ENCODE data around the gene IL18RAP.

The IL18RAP gene

DNA sequence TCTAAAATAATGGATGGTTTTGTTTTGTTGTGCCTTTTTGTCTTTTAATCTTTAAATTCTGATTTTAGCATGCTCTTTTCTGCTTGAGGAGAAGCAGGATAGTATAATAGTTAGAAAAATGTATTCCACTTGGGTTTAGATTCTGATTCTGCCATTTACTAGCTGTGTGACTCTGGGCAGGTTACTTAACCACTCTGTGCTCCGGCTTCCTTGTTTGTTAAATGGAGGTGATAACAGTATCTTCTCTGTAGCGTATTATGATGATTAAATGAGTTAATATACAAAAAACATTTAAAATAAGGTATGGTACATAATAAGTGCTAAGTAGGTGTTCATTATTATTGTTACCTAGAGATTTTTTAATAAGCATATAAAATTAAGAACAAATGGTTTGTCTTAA lies 26.9 kb upstream of the IL18RAP start:
- no peaks in the 10 kb centered on the region for H3K4me1 ChIP-seq (ENCODE audit: control insufficient read depth, insufficient read depth, low read length)
- H3K4me3 ChIP-seq (ENCODE audit: low read length in 2 of 2) = no peak overlapping the region
- H3K36me3 ChIP-seq (ENCODE audit: control insufficient read depth in 2 of 2, insufficient read depth in 2 of 2, low read length in 2 of 2) = no peaks in the 10 kb centered on the region
- no peak overlapping the region for H3K9ac ChIP-seq (ENCODE audit: low read length in 2 of 2)
- H3K9me3 ChIP-seq (ENCODE audit: control insufficient read depth in 2 of 2, low read length in 2 of 2) = no peaks in the 10 kb centered on the region
- no peaks in the 10 kb centered on the region for H3K27me3 ChIP-seq (ENCODE audit: control insufficient read depth in 1 of 2, insufficient read depth in 2 of 2, low read length in 2 of 2)
- H3K27ac ChIP-seq (ENCODE audit: low read length) = no peak overlapping the region

- H3K27ac ChIP-seq (ENCODE audit: low read length) = no peak overlapping the region
- no peaks in the 10 kb centered on the region for H3K4me1 ChIP-seq (ENCODE audit: control insufficient read depth, insufficient read depth, low read length)
- no peaks in the 10 kb centered on the region for H3K27me3 ChIP-seq (ENCODE audit: control insufficient read depth in 1 of 2, insufficient read depth in 2 of 2, low read length in 2 of 2)
- H3K9ac ChIP-seq (ENCODE audit: low read length in 2 of 2) = no peak overlapping the region
- H3K4me3 ChIP-seq (ENCODE audit: low read length in 2 of 2) = no peak overlapping the region
- no peaks in the 10 kb centered on the region for H3K36me3 ChIP-seq (ENCODE audit: control insufficient read depth in 2 of 2, insufficient read depth in 2 of 2, low read length in 2 of 2)
- no peaks in the 10 kb centered on the region for H3K9me3 ChIP-seq (ENCODE audit: control insufficient read depth in 2 of 2, low read length in 2 of 2)
Observed at GRCh38 chr2:102397209-102397608, 25.8 kb upstream of the IL18RAP start.

- no peaks in the 10 kb centered on the region for H3K36me3 ChIP-seq (ENCODE audit: control insufficient read depth in 2 of 2, insufficient read depth in 2 of 2, low read length in 2 of 2)
- no peak overlapping the region for H3K4me3 ChIP-seq (ENCODE audit: low read length in 2 of 2)
- H3K9me3 ChIP-seq (ENCODE audit: control insufficient read depth in 2 of 2, low read length in 2 of 2) = no peaks in the 10 kb centered on the region
- no peaks in the 10 kb centered on the region for H3K4me1 ChIP-seq (ENCODE audit: control insufficient read depth, insufficient read depth, low read length)
- H3K27ac ChIP-seq (ENCODE audit: low read length) = no peak overlapping the region
- no peak overlapping the region for H3K9ac ChIP-seq (ENCODE audit: low read length in 2 of 2)
- H3K27me3 ChIP-seq (ENCODE audit: control insufficient read depth in 1 of 2, insufficient read depth in 2 of 2, low read length in 2 of 2) = no peaks in the 10 kb centered on the region
Observed at GRCh38 chr2:102399499-102400141, 23.3 kb upstream of the IL18RAP start.

DNA sequence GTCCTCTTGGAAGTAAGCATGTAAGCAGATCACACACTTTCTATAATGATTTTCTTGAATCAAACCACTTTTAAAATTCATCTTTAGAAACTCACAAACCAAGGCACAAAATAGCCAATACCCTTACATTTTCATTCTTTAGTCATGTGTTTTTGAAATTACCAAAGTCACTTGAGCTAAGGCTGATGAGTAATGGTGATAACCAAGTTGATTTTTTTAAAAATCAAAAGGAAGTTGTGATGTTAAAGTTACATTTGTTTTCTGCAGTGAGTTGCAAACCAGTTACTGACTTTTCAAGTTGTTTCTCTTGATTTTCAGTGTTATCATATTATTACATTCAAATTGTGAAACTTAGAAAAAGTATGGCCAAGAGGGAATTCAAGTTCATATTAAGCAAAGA lies 21.5 kb upstream of the IL18RAP start:
- Histone ChIP-seq H3K9ac (ENCODE audit: low read length in 2 of 2) (no peak overlapping the region), H3K27me3 (ENCODE audit: control insufficient read depth in 1 of 2, insufficient read depth in 2 of 2, low read length in 2 of 2) (no peaks in the 10 kb centered on the region), H3K4me1 (ENCODE audit: control insufficient read depth, insufficient read depth, low read length) (no peaks in the 10 kb centered on the region), H3K27ac (ENCODE audit: low read length) (no peak overlapping the region), H3K36me3 (ENCODE audit: control insufficient read depth in 2 of 2, insufficient read depth in 2 of 2, low read length in 2 of 2) (no peaks in the 10 kb centered on the region), H3K4me3 (ENCODE audit: low read length in 2 of 2) (no peak overlapping the region), H3K9me3 (ENCODE audit: control insufficient read depth in 2 of 2, low read length in 2 of 2) (no peaks in the 10 kb centered on the region)

DNA sequence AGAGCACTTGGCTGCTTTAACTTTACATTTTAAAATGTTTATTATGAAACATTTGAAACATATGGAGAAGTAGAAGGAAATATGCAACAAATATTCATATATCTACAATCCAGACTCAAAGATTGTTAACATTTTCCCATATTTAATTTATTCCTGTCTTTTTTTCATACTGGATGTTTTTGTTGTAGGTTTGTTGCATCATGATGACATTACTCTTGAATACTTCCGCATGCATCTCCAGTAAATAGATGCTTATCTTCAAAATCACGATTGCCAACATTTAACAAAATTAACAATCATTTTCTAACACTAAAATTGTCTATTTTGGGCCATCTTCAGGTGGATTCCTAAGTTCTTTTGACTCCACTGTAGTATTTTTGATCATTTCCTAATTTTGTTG lies 21.1 kb upstream of the IL18RAP start:
- Histone ChIP-seq H3K4me1 (ENCODE audit: control insufficient read depth, insufficient read depth, low read length) (no peaks in the 10 kb centered on the region), H3K27ac (ENCODE audit: low read length) (no peak overlapping the region)

GRCh38 chr2:102410952-102411351 lies 12.0 kb upstream of the IL18RAP start:
- Histone ChIP-seq H3K9me3 (ENCODE audit: control insufficient read depth in 2 of 2, low read length in 2 of 2) (no peaks in the 10 kb centered on the region), H3K9ac (ENCODE audit: low read length in 2 of 2) (no peak overlapping the region), H3K27me3 (ENCODE audit: control insufficient read depth in 1 of 2, insufficient read depth in 2 of 2, low read length in 2 of 2) (peaks cover 0 to 2% of the 10 kb centered on the region in 2 donors), H3K27ac (ENCODE audit: low read length) (no peak overlapping the region), H3K36me3 (ENCODE audit: control insufficient read depth in 2 of 2, insufficient read depth in 2 of 2, low read length in 2 of 2) (no peaks in the 10 kb centered on the region), H3K4me1 (ENCODE audit: control insufficient read depth, insufficient read depth, low read length) (no peaks in the 10 kb centered on the region), H3K4me3 (ENCODE audit: low read length in 2 of 2) (no peak overlapping the region)

More for the DNA sequence above, 21.1 kb upstream of the IL18RAP start:
- Histone ChIP-seq H3K36me3 (ENCODE audit: control insufficient read depth in 2 of 2, insufficient read depth in 2 of 2, low read length in 2 of 2) (no peaks in the 10 kb centered on the region), H3K27me3 (ENCODE audit: control insufficient read depth in 1 of 2, insufficient read depth in 2 of 2, low read length in 2 of 2) (no peaks in the 10 kb centered on the region), H3K9ac (ENCODE audit: low read length in 2 of 2) (no peak overlapping the region), H3K9me3 (ENCODE audit: control insufficient read depth in 2 of 2, low read length in 2 of 2) (no peaks in the 10 kb centered on the region), H3K4me3 (ENCODE audit: low read length in 2 of 2) (no peak overlapping the region)

- no peaks in the 10 kb centered on the region for H3K9me3 ChIP-seq (ENCODE audit: control insufficient read depth in 2 of 2, low read length in 2 of 2)
- no peak overlapping the region for H3K4me3 ChIP-seq (ENCODE audit: low read length in 2 of 2)
- peaks cover 0 to 2% of the 10 kb centered on the region in 2 donors for H3K27me3 ChIP-seq (ENCODE audit: control insufficient read depth in 1 of 2, insufficient read depth in 2 of 2, low read length in 2 of 2)
- no peaks in the 10 kb centered on the region for H3K36me3 ChIP-seq (ENCODE audit: control insufficient read depth in 2 of 2, insufficient read depth in 2 of 2, low read length in 2 of 2)
- no peaks in the 10 kb centered on the region for H3K4me1 ChIP-seq (ENCODE audit: control insufficient read depth, insufficient read depth, low read length)
- no peak overlapping the region for H3K9ac ChIP-seq (ENCODE audit: low read length in 2 of 2)
- H3K27ac ChIP-seq (ENCODE audit: low read length) = no peak overlapping the region
Observed at GRCh38 chr2:102412199-102412598, 10.8 kb upstream of the IL18RAP start.

GRCh38 chr2:102417946-102418345 lies 5.0 kb upstream of the IL18RAP start:
- Histone ChIP-seq H3K9me3 (ENCODE audit: control insufficient read depth in 2 of 2, low read length in 2 of 2) (no peaks in the 10 kb centered on the region), H3K9ac (ENCODE audit: low read length in 2 of 2) (no peak overlapping the region), H3K4me3 (ENCODE audit: low read length in 2 of 2) (no peak overlapping the region), H3K27me3 (ENCODE audit: control insufficient read depth in 1 of 2, insufficient read depth in 2 of 2, low read length in 2 of 2) (no peaks in the 10 kb centered on the region), H3K36me3 (ENCODE audit: control insufficient read depth in 2 of 2, insufficient read depth in 2 of 2, low read length in 2 of 2) (no peaks in the 10 kb centered on the region), H3K4me1 (ENCODE audit: control insufficient read depth, insufficient read depth, low read length) (no peaks in the 10 kb centered on the region), H3K27ac (ENCODE audit: low read length) (no peak overlapping the region)

DNA sequence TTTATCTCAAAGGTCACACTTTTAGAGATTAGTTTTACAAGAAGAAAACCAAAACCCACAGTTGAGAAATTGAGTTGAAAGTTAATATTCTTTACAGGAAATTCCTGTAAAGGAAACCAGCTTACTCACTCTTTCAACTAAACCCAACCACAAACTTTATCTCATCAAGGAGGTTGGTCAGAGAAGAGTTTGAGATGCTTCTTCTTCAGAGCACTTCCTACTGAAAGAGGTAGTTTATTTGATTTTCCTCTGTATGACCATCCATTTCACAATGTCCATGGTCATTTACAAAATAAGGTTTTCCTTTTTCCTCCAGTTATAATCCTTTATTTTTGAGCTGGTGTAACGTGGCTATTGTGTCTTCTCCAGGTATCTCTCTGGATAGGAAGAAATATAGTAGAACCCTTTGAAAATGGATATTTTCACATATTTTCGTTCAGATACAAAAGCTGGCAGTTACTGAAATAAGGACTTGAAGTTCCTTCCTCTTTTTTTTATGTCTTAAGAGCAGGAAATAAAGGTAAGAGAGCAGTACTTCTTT lies 4.5 kb upstream of the IL18RAP start:
- H3K36me3 ChIP-seq (ENCODE audit: control insufficient read depth in 2 of 2, insufficient read depth in 2 of 2, low read length in 2 of 2) = no peaks in the 10 kb centered on the region
- no peak overlapping the region for H3K4me3 ChIP-seq (ENCODE audit: low read length in 2 of 2)
- H3K27ac ChIP-seq (ENCODE audit: low read length) = no peak overlapping the region

DNA sequence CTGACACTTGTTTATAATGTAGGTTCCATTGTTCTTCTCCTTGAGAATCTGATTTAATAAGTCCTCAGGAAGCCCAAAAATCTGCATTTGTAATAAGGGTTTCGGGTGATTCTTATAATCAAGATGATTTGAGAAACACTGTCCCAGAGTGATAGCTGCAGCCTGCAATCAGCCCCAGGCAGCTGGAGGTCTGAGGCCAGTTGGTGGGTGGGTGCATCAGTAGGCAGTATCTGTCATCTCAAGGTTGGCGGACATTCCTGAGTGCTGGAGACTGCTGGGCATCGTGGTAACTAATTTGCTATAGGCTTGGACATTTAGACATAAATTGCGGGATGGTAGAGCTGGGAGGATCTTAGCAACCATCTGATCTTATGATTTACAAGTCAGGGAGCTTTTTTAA lies 2.7 kb upstream of the IL18RAP start:
- no peaks in the 10 kb centered on the region for H3K4me1 ChIP-seq (ENCODE audit: control insufficient read depth, insufficient read depth, low read length)
- no peaks in the 10 kb centered on the region for H3K27me3 ChIP-seq (ENCODE audit: control insufficient read depth in 1 of 2, insufficient read depth in 2 of 2, low read length in 2 of 2)
- no peak overlapping the region for H3K27ac ChIP-seq (ENCODE audit: low read length)
- no peaks in the 10 kb centered on the region for H3K9me3 ChIP-seq (ENCODE audit: control insufficient read depth in 2 of 2, low read length in 2 of 2)
- no peaks in the 10 kb centered on the region for H3K36me3 ChIP-seq (ENCODE audit: control insufficient read depth in 2 of 2, insufficient read depth in 2 of 2, low read length in 2 of 2)
- H3K9ac ChIP-seq (ENCODE audit: low read length in 2 of 2) = no peak overlapping the region
- H3K4me3 ChIP-seq (ENCODE audit: low read length in 2 of 2) = no peak overlapping the region

More for the DNA sequence above, 4.5 kb upstream of the IL18RAP start:
- Histone ChIP-seq H3K9ac (ENCODE audit: low read length in 2 of 2) (no peak overlapping the region), H3K4me1 (ENCODE audit: control insufficient read depth, insufficient read depth, low read length) (no peaks in the 10 kb centered on the region), H3K27me3 (ENCODE audit: control insufficient read depth in 1 of 2, insufficient read depth in 2 of 2, low read length in 2 of 2) (no peaks in the 10 kb centered on the region), H3K9me3 (ENCODE audit: control insufficient read depth in 2 of 2, low read length in 2 of 2) (no peaks in the 10 kb centered on the region)

DNA sequence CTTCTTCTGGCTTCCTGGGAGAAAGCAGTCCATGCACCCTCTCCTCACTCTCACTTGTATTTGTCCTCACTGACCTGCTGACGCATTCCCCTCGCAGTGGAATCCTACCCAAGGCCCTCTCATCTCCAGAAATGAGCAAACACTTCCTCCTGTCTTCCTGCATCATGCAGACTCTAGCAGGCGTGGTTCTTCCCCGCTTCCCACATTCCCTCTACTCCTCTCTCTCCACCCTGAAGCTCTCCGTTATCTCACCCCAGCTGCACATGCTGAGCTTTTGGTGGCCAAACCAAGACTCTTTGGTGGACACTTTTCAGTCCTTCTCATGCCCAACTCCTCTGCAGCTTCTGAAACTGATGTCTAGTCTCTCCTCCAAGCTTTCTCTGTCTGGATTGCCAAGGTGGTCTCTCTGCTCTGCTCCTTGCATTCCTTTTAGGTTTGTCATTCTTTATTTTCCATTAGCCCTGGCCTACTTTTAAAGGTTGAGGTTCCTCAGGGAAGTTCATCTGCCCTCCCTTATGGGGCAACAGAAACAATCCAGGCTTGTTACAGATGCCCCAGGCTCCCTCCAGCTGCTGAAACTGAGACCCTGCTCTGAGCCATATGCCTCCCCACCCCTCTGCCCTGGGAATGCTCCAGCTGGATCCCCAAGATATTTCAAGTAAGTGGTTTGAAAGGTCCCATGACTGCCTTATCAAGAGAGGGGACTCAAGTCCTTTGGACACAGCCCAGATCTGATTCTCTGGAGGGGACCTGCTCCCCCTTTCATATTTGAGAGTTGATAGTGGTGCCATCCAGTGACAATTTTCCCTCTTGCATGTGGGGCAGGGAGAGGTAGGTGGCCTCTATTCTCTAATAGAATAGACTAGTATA lies 835 bp upstream of the IL18RAP start:
- no peak overlapping the region for H3K9ac ChIP-seq (ENCODE audit: low read length in 2 of 2)
- no peaks in the 10 kb centered on the region for H3K9me3 ChIP-seq (ENCODE audit: control insufficient read depth in 2 of 2, low read length in 2 of 2)
- H3K4me3 ChIP-seq (ENCODE audit: low read length in 2 of 2) = no peak overlapping the region
- H3K27ac ChIP-seq (ENCODE audit: low read length) = no peak overlapping the region
- no peaks in the 10 kb centered on the region for H3K4me1 ChIP-seq (ENCODE audit: control insufficient read depth, insufficient read depth, low read length)
- H3K27me3 ChIP-seq (ENCODE audit: control insufficient read depth in 1 of 2, insufficient read depth in 2 of 2, low read length in 2 of 2) = no peaks in the 10 kb centered on the region
- H3K36me3 ChIP-seq (ENCODE audit: control insufficient read depth in 2 of 2, insufficient read depth in 2 of 2, low read length in 2 of 2) = no peaks in the 10 kb centered on the region

All from stomach smooth muscle (tissue), 2 donors.